ENCODE measurements around the gene GIGYF2. TPM values are rescaled to one million over a fixed set of nuclear protein-coding genes. Genes with fewer than 3 reads are reported as not detected.

Gene GIGYF2
- total and polyA plus RNA-seq, 2 of the 4 experiments (the other 2 are of a cell fraction), result 14.7 to 66.0 TPM

DNA sequence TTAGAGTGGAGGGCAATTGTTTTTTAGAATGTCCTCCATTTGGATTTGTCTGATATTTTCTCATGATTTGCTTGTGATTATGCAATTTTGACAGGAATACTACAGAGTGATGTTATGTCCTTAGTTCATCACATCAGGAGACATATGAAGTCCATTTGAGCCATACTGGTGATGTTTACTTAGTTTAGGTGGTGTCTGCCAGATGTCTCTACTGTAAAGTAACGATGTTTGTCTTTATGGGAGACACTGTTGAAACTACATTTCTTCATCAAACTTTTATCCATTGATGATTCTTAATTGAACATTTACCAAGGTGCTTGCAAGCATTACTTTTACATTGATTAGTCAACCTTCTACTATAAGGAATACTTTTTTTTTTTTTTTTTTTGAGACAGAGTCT, 168.0 kb downstream of the GIGYF2 start:
- Histone ChIP-seq H3K9me1 (ENCODE audit: insufficient read depth, low read length) (peaks cover 11% of the 10 kb centered on the region; the same call in 1 of the 2 replicates), H2AK5ac (ENCODE audit: low read depth, low read length) (no peak overlapping the region), H3K4me2 (ENCODE audit: low read depth, low read length) (no peak overlapping the region), H3K27me3 (ENCODE audit: control insufficient read depth, insufficient read depth, low read length) (no peaks in the 10 kb centered on the region), H2BK20ac (ENCODE audit: low read depth, low read length) (no peak overlapping the region), H2AFZ (replicated peaks; ENCODE audit: low read length, poor library complexity) (no peak overlapping the region), H3K4me3 (ENCODE audit: insufficient read depth, low read depth, low read length) (no peak overlapping the region), H4K8ac (ENCODE audit: low read depth in 2 of 2, low read length in 2 of 2) (no peak overlapping the region), H3K4ac (ENCODE audit: low read depth, low read length) (no peak overlapping the region), H3K23ac (ENCODE audit: low read depth, low read length) (no peak overlapping the region), H4K91ac (ENCODE audit: insufficient read depth, low read depth, low read length) (no peak overlapping the region), H3K4me1 (ENCODE audit: control insufficient read depth, insufficient read depth, low read length) (no peaks in the 10 kb centered on the region), H3K27ac (ENCODE audit: insufficient read depth, low read length) (no peak overlapping the region), H3K9me3 (ENCODE audit: control insufficient read depth, insufficient read depth, low read length) (no peaks in the 10 kb centered on the region; the same call in 1 of the 2 replicates), H4K20me1 (ENCODE audit: insufficient read depth, low read length) (no peaks in the 10 kb centered on the region), H3K18ac (ENCODE audit: low read depth, low read length) (no peak overlapping the region), H2BK15ac (ENCODE audit: low read depth, low read length) (no peak overlapping the region), H2AK9ac (replicated peaks; ENCODE audit: low read depth, low read length, poor library complexity) (no peak overlapping the region), H2BK5ac (ENCODE audit: low read depth, low read length, poor library complexity, severe bottlenecking) (no peak overlapping the region), H2BK120ac (ENCODE audit: low read depth, low read length) (no peak overlapping the region), H3K56ac (ENCODE audit: extremely low read depth, insufficient read depth, low read length) (no peak overlapping the region), H3K9ac (ENCODE audit: low read depth, low read length) (no peak overlapping the region), H4K5ac (ENCODE audit: low read depth, low read length) (no peak overlapping the region), H3K79me1 (ENCODE audit: low read depth in 1 of 2, low read length in 2 of 2) (no peaks in the 10 kb centered on the region), H3K14ac (replicated peaks; ENCODE audit: low read depth, low read length) (no peak overlapping the region), H3K36me3 (ENCODE audit: control insufficient read depth, insufficient read depth, low read length) (peaks cover 4% of the 10 kb centered on the region)
- dilution Hi-C loops (cut with HindIII; ENCODE audit: low sequenced_read_pairs, unreplicated experiment) (no loop called here), in situ Hi-C loops (cut with MboI; ENCODE audit: low sequenced_read_pairs) (no loop called here), intact Hi-C loops (cut with micrococcal nuclease) (no loop called here)
- POLR2A ChIA-PET (ENCODE audit: unreplicated experiment), result no interaction called here
- no CpG with 5 or more reads among the region's 1 CpG for WGBS, 2 experiments (ENCODE audit: extremely low coverage in 2 of 2, insufficient read length in 1 of 2)
- DNase-seq (no peak), ATAC-seq (ENCODE audit: low read depth) (no peak)
- TF ChIP-seq RFX5 (IDR thresholded peaks at IDR 0.05; ENCODE audit: low read depth, low read length) (no peak), CEBPB (IDR thresholded peaks at IDR 0.05; ENCODE audit: low read depth, low read length) (0 out of 2 replicates have a peak, but pooled peaks have one; percentile 18)
- BruUV-seq (replicated peaks), result no TSS peak
- CTCF ChIA-PET, result no interaction called here

Measured in IMR-90 (cell line).